HG02642 (cell line): Measurements from ENCODE around the gene NDUFC1.
"Not testable (repeated sequence)": the region's sequence is repeated elsewhere in the genome, so short reads cannot be mapped to it uniquely, and the experiment has no call there.

ENCODE experiments used
- ATAC-seq: cut with Tn5 transposase; IDR thresholded peaks from one replicate; pipeline ENCODE4 v1.9.1; 2021; ENCODE audit warnings: mild to moderate bottlenecking; ENCODE audit not compliant: unreplicated experiment, poor library complexity

NDUFC1 gene

GRCh38 chr4:139301821-139302611 lies at the start of gene NDUFC1:
Gene NDUFC1 (minus strand): TSS chr4:139302477. CDS start chr4:139295798, 6,679 bp downstream.
- peak; percentile 48 for ATAC-seq

- no peak for ATAC-seq
Measured at GRCh38 chr4:139337612-139338011, 35.3 kb upstream of the NDUFC1 start.

GRCh38 chr4:139333046-139333445 lies 30.8 kb upstream of the NDUFC1 start:
- no peak for ATAC-seq

- ATAC-seq, result no peak
Measured at GRCh38 chr4:139331185-139331584, 28.9 kb upstream of the NDUFC1 start.

GRCh38 chr4:139330283-139330682 lies 28.0 kb upstream of the NDUFC1 start:
- no peak for ATAC-seq

GRCh38 chr4:139329665-139330200 lies 27.5 kb upstream of the NDUFC1 start:
- no peak for ATAC-seq

- no peak for ATAC-seq
Measured at GRCh38 chr4:139324620-139325019, 22.3 kb upstream of the NDUFC1 start.

GRCh38 chr4:139322541-139322940 lies 20.3 kb upstream of the NDUFC1 start:
- ATAC-seq, result not testable (repeated sequence)

- not testable (repeated sequence) for ATAC-seq
Measured at GRCh38 chr4:139322070-139322469, 19.8 kb upstream of the NDUFC1 start.

GRCh38 chr4:139319571-139319970 lies 17.3 kb upstream of the NDUFC1 start:
- ATAC-seq, result no peak

GRCh38 chr4:139317635-139318034 lies 15.4 kb upstream of the NDUFC1 start:
- ATAC-seq, result no peak

GRCh38 chr4:139316733-139317132 lies 14.5 kb upstream of the NDUFC1 start:
- ATAC-seq, result no peak

- ATAC-seq, result peak; percentile 83
Measured at GRCh38 chr4:139315221-139315675, 13.0 kb upstream of the NDUFC1 start.

- no peak for ATAC-seq
Measured at GRCh38 chr4:139314047-139314800, 11.9 kb upstream of the NDUFC1 start.

GRCh38 chr4:139313414-139313813 lies 11.1 kb upstream of the NDUFC1 start:
- not testable (repeated sequence) for ATAC-seq

- ATAC-seq, result no peak
Measured at GRCh38 chr4:139312552-139313332, 10.5 kb upstream of the NDUFC1 start.

- no peak for ATAC-seq
Measured at GRCh38 chr4:139311909-139312308, 9.6 kb upstream of the NDUFC1 start.

GRCh38 chr4:139304920-139305319 lies 2.6 kb upstream of the NDUFC1 start:
- no peak for ATAC-seq

- ATAC-seq, result peak; percentile 91
Measured at GRCh38 chr4:139301113-139301820, 1.0 kb downstream of the NDUFC1 start, which contains the start of gene NAA15. Gene NAA15 (plus strand): TSS chr4:139301505. CDS start chr4:139301778, 273 bp downstream.
